Hematopoietic multipotent progenitor cell treated with erythropoietin and hydrocortisone succinate and interleukin-3 and kit ligand, for 15 days (in vitro differentiated cells): ENCODE data around the gene NDUFB4.
"Not testable (repeated sequence)": the region's sequence is repeated elsewhere in the genome, so short reads cannot be mapped to it uniquely, and the experiment has no call there.

Experiments used
- DNase-seq: peaks from one replicate; pipeline ENCODE4 v3.0.0-alpha.2; 2015; ENCODE audit warnings: low spot score

The NDUFB4 gene

GRCh38 chr3:120637851-120638559, 41.9 kb downstream of the NDUFB4 start:
- no peak for DNase-seq

GRCh38 chr3:120638820-120639219, 42.7 kb downstream of the NDUFB4 start:
- DNase-seq = not testable (repeated sequence)

- no peak for DNase-seq
These were observed 44.1 kb downstream of the NDUFB4 start for GRCh38 chr3:120640231-120640630.

GRCh38 chr3:120641696-120642246, 45.6 kb downstream of the NDUFB4 start:
- no peak for DNase-seq

GRCh38 chr3:120642368-120642948, 46.3 kb downstream of the NDUFB4 start:
- DNase-seq = peak; percentile 8

- DNase-seq = no peak
These were observed 49.1 kb downstream of the NDUFB4 start for GRCh38 chr3:120645083-120645845.

GRCh38 chr3:120646771-120647432, 50.8 kb downstream of the NDUFB4 start:
- DNase-seq = no peak

GRCh38 chr3:120648290-120648689, 52.2 kb downstream of the NDUFB4 start:
- DNase-seq = no peak

GRCh38 chr3:120649830-120650233, 53.7 kb downstream of the NDUFB4 start:
- no peak for DNase-seq

- DNase-seq = no peak
These were observed 54.2 kb downstream of the NDUFB4 start for GRCh38 chr3:120650311-120650710.
